Adipocyte (in vitro differentiated cells): ENCODE measurements around the gene IP6K1.

Experiments
- DNase-seq: peaks from one replicate; pipeline ENCODE4 v3.0.0-alpha.2; 2015; ENCODE audit warnings: low read depth
- H3K27me3 ChIP-seq: replicated peaks from 2 replicates; pipeline ENCODE4 v1.7.0; 2013; ENCODE audit warnings: mild to moderate bottlenecking, low read length, moderate library complexity; ENCODE audit not compliant: control insufficient read depth, insufficient read depth
- H3K36me3 ChIP-seq: 2 replicates; pipeline ENCODE4 v1.7.0; 2013; ENCODE audit warnings: low read length, mild to moderate bottlenecking, moderate library complexity; ENCODE audit not compliant: control insufficient read depth, insufficient read depth, severe bottlenecking
- H3K4me1 ChIP-seq: 2 replicates; pipeline ENCODE4 v1.7.0; 2013; ENCODE audit warnings: mild to moderate bottlenecking, low read length, moderate library complexity; ENCODE audit not compliant: control insufficient read depth, insufficient read depth
- H3K4me3 ChIP-seq: 2 replicates; pipeline ENCODE4 v1.7.0; 2013; ENCODE audit warnings: mild to moderate bottlenecking, low read length, moderate library complexity
- H3K9ac ChIP-seq: 2 replicates; pipeline ENCODE4 v1.7.0; 2013; ENCODE audit warnings: mild to moderate bottlenecking, low read length, moderate library complexity
- H3K9me3 ChIP-seq: 2 replicates; pipeline ENCODE4 v1.7.0; 2013; ENCODE audit warnings: mild to moderate bottlenecking, low read length, moderate library complexity; ENCODE audit not compliant: control insufficient read depth

The IP6K1 gene

DNA sequence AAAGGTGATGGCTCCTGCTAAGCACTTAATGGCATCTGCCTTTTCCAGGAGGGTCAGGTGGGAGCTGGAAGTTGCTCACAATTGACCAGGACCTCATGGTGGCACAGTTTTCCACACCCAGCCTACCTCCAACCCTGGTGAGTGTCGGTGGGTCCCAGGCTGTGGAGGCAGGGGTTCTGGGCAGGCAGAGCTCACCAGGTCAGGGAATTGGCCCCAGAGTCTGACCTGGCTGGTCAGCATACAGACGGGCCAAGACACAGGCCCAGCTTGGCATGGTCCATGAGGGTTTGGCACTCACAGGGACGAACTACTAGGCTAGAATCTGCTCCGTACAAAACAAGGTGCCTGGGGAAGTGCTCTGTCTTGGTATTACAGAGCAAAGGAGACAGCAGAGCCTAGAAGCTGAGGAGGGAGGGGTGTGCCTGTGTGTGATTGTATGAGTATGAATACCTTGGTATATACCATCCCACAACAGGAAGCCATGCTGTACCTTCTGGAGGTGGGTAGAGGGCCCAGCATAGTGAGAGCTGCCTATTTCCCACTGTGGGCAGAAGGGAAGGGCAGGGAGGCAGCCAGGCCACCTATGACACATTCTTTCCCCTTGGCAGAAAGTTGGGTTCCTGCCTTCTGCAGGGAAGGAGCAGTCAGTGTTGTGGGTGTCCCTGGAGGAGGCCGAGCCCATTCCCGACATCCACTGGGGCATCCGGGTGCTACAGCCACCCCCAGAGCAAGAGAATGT is 105.7 kb downstream of the IP6K1 start:
- Histone ChIP-seq H3K36me3 (peaks cover 88% of the 10 kb centered on the region), H3K9ac (no peak overlapping the region)

GRCh38 chr3:49675912-49676311 is 110.4 kb downstream of the IP6K1 start:
- H3K27me3 ChIP-seq: no peaks in the 10 kb centered on the region

More for the DNA sequence above, 105.7 kb downstream of the IP6K1 start:
- Histone ChIP-seq H3K4me3 (no peak overlapping the region), H3K4me1 (no peaks in the 10 kb centered on the region), H3K27me3 (no peaks in the 10 kb centered on the region), H3K9me3 (no peaks in the 10 kb centered on the region)
- DNase-seq: no peak

DNA sequence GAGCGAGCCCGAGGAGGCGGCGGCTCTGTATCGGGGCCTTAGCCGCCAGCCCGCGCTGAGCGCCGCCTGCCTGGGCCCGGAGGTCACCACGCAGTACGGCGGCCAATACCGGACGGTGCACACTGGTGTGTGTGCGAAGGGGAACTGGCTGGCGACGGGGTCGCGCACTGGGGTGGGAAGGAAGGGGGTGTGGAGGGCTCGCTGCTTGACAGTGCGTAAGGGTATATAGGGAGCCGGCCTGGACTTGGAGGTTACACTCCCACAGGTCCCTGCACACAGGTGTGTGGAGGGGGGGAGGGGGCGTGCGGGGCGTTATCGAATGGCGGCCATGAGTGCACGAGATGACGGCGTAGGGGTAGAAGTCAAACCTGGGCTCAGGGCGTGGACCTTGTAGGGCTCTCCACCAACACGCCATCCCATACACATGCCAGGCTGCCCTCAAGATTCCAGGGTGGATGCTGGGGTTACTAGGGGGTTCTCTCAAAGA is 111.8 kb downstream of the IP6K1 start:
- no peak for DNase-seq
- peaks cover 41% of the 10 kb centered on the region for H3K36me3 ChIP-seq
- peak overlapping the region; percentile 93 for H3K4me3 ChIP-seq
- H3K27me3 ChIP-seq: no peaks in the 10 kb centered on the region
- H3K9ac ChIP-seq: peak overlapping the region; percentile 93
- H3K9me3 ChIP-seq: no peaks in the 10 kb centered on the region
- H3K4me1 ChIP-seq: peaks cover 17% of the 10 kb centered on the region

More at GRCh38 chr3:49675912-49676311, 110.4 kb downstream of the IP6K1 start:
- Histone ChIP-seq H3K4me3 (no peak overlapping the region), H3K36me3 (peaks cover 54% of the 10 kb centered on the region), H3K9ac (no peak overlapping the region), H3K4me1 (peaks cover 15% of the 10 kb centered on the region), H3K9me3 (no peaks in the 10 kb centered on the region)
- DNase-seq: no peak
